KMS-11 (cell line): ENCODE data around the gene VWA7.
"Not testable (repeated sequence)": the region's sequence is repeated elsewhere in the genome, so short reads cannot be mapped to it uniquely, and the experiment has no call there.

Source experiments
- H2AFZ ChIP-seq: fragments of 200-600 bp; sonication (generic); 2 replicates; pipeline ENCODE4 v1.6.1; 2016; ENCODE audit warnings: antibody characterized with exemption, mixed run types, low read depth
- H3K27ac ChIP-seq: fragments of 200-600 bp; sonication (generic); 2 replicates; pipeline ENCODE4 v1.6.1; 2016; ENCODE audit warnings: mild to moderate bottlenecking, mixed run types
- H3K27me3 ChIP-seq: fragments of 200-600 bp; sonication (generic); 2 replicates; pipeline ENCODE4 v1.6.1; 2017; ENCODE audit warnings: mild to moderate bottlenecking, low read depth, mixed run types, moderate library complexity; ENCODE audit not compliant: insufficient read depth
- H3K36me3 ChIP-seq: fragments of 200-600 bp; sonication (generic); 2 replicates; pipeline ENCODE4 v1.6.1; 2017; ENCODE audit warnings: mild to moderate bottlenecking, mixed run types; ENCODE audit not compliant: insufficient read depth
- H3K4me1 ChIP-seq: fragments of 200-600 bp; sonication (generic); 2 replicates; pipeline ENCODE4 v1.6.1; 2016; ENCODE audit warnings: mild to moderate bottlenecking, low read depth, mixed run types; ENCODE audit not compliant: poor library complexity, severe bottlenecking
- H3K4me2 ChIP-seq: fragments of 200-600 bp; sonication (generic); 2 replicates; pipeline ENCODE4 v1.7.0; 2016; ENCODE audit warnings: mild to moderate bottlenecking, mixed run types
- H3K4me3 ChIP-seq: fragments of 200-600 bp; sonication (generic); IDR thresholded peaks from 2 replicates; pipeline ENCODE4 v1.6.1; 2017; ENCODE audit warnings: low read depth, low read length, mixed read lengths; ENCODE audit not compliant: insufficient read depth
- H3K79me2 ChIP-seq: fragments of 200-600 bp; sonication (generic); 2 replicates; pipeline ENCODE4 v1.6.1; 2016; ENCODE audit warnings: low read depth, mixed run types; ENCODE audit not compliant: insufficient read depth
- H3K9ac ChIP-seq: fragments of 200-600 bp; sonication (generic); 2 replicates; pipeline ENCODE4 v1.6.1; 2016; ENCODE audit warnings: mild to moderate bottlenecking, mixed run types
- H4K20me1 ChIP-seq: fragments of 200-600 bp; sonication (generic); 2 replicates; pipeline ENCODE4 v1.6.1; 2016; ENCODE audit warnings: mild to moderate bottlenecking, mixed run types; ENCODE audit not compliant: insufficient read depth
- TF ChIP-seq, protein P1 (sequence below): fragments of 200-600 bp; sonication (generic); conservative IDR thresholded peaks from 2 replicates; pipeline ENCODE4 v1.6.1; 2017; ENCODE audit warnings: low read depth, mild to moderate bottlenecking, antibody characterized with exemption, low read length, moderate library complexity, mixed read lengths

Gene VWA7

DNA sequence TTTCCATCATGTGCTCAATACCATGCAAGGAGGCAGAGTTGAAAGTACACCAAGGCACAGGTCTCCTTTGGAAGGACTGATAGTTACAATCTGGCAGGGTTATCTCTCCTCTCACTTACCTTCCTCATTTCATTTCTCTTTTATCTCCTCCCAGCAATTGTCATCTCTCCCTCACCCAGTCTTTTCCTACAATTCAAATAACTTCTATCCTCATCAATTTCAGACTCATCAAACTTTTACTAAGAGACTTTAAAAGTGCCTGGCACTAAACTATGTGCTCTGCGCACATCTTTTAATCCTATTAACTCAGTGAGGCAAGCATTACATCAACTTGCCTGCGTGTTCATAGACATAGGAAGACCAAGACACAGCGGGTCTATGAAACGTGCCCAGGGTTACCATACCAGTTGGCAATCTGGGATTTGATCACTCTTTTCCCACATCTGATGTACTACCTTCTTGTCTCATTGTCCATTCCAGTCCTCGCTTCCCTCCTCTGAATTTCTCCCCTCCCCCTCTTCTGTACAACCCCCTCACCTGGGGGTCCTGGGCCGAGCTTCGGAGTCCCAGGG lies 17.3 kb upstream of the VWA7 start:
- Histone ChIP-seq H3K4me1 (peaks cover 43% of the 10 kb centered on the region), H2AFZ (0 out of 2 replicates have a peak overlapping the region, but pooled peaks have one; percentile 67), H4K20me1 (no peaks in the 10 kb centered on the region), H3K4me2 (peak overlapping the region; percentile 99), H3K9ac (peak overlapping the region; percentile 95), H3K36me3 (no peaks in the 10 kb centered on the region; the same call in 1 of the 2 replicates), H3K27ac (peak overlapping the region; percentile 82), H3K4me3 (no peak overlapping the region), H3K79me2 (peaks cover 37% of the 10 kb centered on the region), H3K27me3 (no peaks in the 10 kb centered on the region)
- TF ChIP-seq, protein P1, sequence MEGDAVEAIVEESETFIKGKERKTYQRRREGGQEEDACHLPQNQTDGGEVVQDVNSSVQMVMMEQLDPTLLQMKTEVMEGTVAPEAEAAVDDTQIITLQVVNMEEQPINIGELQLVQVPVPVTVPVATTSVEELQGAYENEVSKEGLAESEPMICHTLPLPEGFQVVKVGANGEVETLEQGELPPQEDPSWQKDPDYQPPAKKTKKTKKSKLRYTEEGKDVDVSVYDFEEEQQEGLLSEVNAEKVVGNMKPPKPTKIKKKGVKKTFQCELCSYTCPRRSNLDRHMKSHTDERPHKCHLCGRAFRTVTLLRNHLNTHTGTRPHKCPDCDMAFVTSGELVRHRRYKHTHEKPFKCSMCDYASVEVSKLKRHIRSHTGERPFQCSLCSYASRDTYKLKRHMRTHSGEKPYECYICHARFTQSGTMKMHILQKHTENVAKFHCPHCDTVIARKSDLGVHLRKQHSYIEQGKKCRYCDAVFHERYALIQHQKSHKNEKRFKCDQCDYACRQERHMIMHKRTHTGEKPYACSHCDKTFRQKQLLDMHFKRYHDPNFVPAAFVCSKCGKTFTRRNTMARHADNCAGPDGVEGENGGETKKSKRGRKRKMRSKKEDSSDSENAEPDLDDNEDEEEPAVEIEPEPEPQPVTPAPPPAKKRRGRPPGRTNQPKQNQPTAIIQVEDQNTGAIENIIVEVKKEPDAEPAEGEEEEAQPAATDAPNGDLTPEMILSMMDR: no peak

DNA sequence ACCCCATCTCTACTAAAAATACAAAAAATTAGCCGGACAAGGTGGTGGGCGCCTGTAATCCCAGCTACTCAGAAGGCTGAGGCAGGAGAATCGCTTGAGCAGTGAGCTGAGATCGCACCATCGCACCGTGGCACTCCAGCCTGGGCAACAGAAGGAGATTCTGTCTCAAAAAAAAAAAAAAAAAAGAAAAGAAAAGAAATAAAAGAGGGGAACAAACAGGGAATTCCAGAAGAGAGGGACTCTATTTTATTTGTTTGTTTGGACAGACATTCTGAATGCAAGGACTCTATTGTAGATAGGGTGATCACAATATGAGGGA lies 16.8 kb upstream of the VWA7 start:
- not testable (repeated sequence) for H3K4me3 ChIP-seq, H2AFZ ChIP-seq, H3K27me3 ChIP-seq, H3K36me3 ChIP-seq, H3K9ac ChIP-seq, H4K20me1 ChIP-seq
- Histone ChIP-seq H3K79me2 (peaks cover 37% of the 10 kb centered on the region), H3K4me1 (peaks cover 48% of the 10 kb centered on the region), H3K4me2 (peak overlapping the region; percentile 99), H3K27ac (peak overlapping the region; percentile 82)

DNA sequence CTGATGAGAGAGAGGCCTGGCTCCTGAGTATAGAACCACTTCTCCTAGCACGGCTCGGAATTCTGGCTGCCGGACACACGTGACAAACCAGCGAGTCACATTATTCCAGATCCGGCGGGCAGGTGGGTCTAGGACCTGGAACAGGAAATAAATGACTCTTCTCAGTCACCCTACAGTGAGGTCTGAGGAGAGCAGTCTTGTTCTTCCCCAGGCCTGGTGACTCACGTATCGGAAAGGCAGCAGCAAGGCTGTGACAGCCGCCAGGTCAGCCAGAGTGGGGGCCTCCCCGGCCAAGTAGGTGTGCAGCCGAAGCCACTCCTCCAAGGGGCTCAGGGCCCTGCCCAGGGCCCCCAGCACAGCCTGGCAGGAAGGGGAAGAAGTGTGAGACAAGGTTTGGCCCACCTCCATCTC lies 15.6 kb upstream of the VWA7 start:
- H3K4me1 ChIP-seq: peaks cover 59% of the 10 kb centered on the region
- no peaks in the 10 kb centered on the region for H4K20me1 ChIP-seq
- H2AFZ ChIP-seq: no peak overlapping the region
- no peaks in the 10 kb centered on the region; the same call in 1 of the 2 replicates for H3K36me3 ChIP-seq
- no peaks in the 10 kb centered on the region for H3K27me3 ChIP-seq
- TF ChIP-seq, protein P1: no peak
- H3K79me2 ChIP-seq: peaks cover 37% of the 10 kb centered on the region
- no peak overlapping the region for H3K4me3 ChIP-seq
- no peak overlapping the region for H3K9ac ChIP-seq
- H3K4me2 ChIP-seq: no peak overlapping the region
- H3K27ac ChIP-seq: no peak overlapping the region

DNA sequence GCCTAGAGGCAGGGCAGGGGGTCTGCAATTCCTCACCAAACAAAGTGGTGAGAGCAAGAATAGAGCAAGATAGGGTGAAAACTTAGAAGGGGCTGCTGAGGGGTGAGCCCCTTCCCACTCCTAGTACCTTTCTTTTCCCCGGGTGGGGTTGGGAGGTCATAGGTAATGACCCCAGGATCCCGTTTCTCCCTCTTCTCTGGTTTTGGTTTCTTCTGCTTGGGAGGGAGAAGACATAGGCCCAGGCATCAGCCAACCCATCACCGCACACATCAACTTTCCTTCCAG lies 14.9 kb upstream of the VWA7 start:
- no peaks in the 10 kb centered on the region for H3K27me3 ChIP-seq
- no peak overlapping the region for H2AFZ ChIP-seq
- peaks cover 37% of the 10 kb centered on the region for H3K79me2 ChIP-seq
- no peak overlapping the region for H3K4me2 ChIP-seq
- H3K36me3 ChIP-seq: no peaks in the 10 kb centered on the region; the same call in 1 of the 2 replicates
- no peak overlapping the region for H3K4me3 ChIP-seq
- H3K27ac ChIP-seq: no peak overlapping the region
- H3K4me1 ChIP-seq: peaks cover 67% of the 10 kb centered on the region
- TF ChIP-seq, protein P1: no peak
- no peak overlapping the region for H3K9ac ChIP-seq
- no peaks in the 10 kb centered on the region for H4K20me1 ChIP-seq

DNA sequence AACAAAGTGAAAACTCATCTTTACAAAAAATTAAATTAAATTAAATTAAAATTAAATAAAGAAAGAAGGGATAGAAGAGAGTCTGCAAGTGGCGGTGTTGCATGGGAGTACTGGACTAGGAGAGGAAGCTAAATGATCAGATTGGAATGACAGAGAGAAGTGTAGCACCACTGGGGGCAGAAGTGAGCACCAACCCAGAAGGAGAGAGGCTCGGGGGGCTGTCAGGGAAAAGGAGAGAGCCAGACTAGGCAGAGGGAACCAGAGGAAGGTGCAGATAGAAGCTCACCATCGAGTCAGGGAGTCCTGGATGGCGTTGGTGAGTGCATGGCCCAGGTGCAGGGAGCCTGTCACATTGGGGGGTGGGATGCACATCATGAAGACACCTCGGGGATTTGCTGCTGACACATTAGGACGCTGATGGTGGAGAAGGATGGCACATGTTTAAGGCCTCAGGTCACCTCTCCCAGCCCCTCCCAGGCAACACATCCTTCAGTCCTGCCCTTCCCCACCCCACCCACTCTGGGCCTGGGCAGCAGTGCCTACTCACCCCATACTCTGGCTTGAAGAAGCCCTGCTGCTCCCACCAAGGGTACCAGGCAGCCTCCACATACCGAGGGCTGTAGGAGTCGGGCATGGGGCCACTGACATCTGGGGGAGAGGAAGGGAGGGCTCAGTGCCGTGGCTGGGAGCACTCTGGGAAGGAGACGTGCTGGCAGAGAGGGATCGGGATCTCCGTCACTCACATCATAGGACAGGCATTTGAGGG lies 14.4 kb upstream of the VWA7 start:
- H3K27ac ChIP-seq: no peak overlapping the region
- no peak overlapping the region for H2AFZ ChIP-seq
- H3K4me1 ChIP-seq: peaks cover 67% of the 10 kb centered on the region
- no peaks in the 10 kb centered on the region for H3K27me3 ChIP-seq
- no peaks in the 10 kb centered on the region; the same call in 1 of the 2 replicates for H3K36me3 ChIP-seq
- H3K4me2 ChIP-seq: no peak overlapping the region
- no peak overlapping the region for H3K4me3 ChIP-seq
- no peaks in the 10 kb centered on the region for H4K20me1 ChIP-seq
- peaks cover 37% of the 10 kb centered on the region for H3K79me2 ChIP-seq
- no peak overlapping the region for H3K9ac ChIP-seq
- TF ChIP-seq, protein P1: peak; percentile 61
